HG02610 (cell line): ENCODE results near the gene AMFR.

Experiments used
- ATAC-seq: cut with Tn5 transposase; IDR thresholded peaks from one replicate; pipeline ENCODE4 v1.9.1; 2021; ENCODE audit warnings: mild to moderate bottlenecking, moderate library complexity; ENCODE audit not compliant: unreplicated experiment

Gene AMFR

DNA sequence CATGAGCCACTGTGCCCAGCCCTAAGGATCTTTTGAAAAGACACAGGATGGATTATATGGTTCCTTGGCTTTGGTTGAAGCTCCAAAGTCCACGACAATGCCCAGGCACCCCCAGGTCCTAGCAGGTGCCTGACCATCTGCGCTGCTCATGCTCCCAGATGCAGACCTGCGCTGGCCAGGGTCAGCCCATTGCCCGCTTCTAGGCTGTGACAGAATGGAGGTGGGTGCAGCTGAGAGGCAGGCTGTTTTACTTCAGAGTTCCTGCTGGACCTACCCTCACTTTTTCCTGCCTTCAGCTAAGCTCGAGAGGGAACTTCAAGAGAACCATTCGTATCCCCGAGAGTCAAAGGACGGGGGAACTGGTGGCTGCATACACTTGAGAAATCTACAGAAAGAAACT lies 60.5 kb downstream of the AMFR start:
- ATAC-seq = no peak

GRCh38 chr16:56363781-56364565 lies 61.4 kb downstream of the AMFR start:
- ATAC-seq = no peak

- ATAC-seq = no peak
Observed at GRCh38 chr16:56363181-56363716, 62.1 kb downstream of the AMFR start.

GRCh38 chr16:56362706-56363105 lies 62.6 kb downstream of the AMFR start:
- no peak for ATAC-seq

DNA sequence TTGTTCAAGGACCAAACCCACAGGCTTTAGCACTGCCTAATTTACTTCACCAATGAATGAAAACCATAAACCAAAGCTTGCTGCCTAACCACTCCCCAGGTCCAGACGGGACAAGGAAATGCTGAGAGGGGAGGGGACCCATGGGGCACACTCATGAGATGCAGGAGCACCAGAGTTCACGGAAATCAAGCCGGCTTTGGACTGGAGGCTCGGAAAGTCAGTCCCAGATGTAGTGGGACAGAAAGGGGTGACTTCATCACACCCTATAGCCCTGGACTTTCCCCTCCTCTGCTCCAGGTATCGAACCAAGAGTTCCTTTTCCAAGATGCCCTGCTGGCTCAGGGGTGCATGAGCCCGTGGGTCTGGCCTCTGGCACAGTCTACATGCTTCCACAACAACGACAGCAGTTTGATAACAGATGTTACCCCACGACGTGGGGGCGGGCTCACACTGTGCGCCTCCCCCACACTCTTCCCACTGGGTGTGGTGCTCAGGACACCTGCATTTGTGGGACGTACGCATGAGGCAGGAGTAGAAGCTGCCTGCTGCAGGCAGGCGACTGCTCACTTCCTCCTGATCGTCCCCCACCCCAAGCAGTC lies 63.2 kb downstream of the AMFR start:
- ATAC-seq = no peak

- ATAC-seq = no peak
Observed at GRCh38 chr16:56360117-56361008, 65.0 kb downstream of the AMFR start.

DNA sequence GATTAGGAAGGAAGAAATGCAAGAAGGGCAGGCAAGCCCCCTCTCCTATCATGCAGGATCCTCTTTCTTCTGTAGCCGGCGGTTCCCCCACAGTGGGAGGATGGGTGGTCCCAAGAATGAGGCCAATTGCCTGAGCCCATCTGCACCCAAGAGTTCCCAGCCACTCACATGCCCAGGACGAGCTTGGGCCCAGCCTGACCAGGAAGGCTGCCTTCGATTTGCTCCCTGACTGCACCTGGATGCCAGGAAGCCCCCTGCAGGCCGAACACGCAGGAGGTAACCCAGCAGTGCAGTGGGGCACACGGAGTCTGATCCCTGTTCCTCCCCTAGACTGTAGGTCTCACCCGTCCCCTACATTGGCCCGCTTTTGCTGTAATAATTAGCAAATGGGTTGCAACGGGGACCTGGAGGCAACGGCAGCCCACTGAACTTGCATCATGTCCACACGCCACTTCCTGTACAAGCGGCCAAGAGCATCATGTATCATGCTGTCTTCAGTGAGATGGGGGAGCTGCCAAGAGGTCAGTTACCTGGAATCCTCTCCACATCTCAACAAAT lies 67.5 kb downstream of the AMFR start:
- no peak for ATAC-seq

DNA sequence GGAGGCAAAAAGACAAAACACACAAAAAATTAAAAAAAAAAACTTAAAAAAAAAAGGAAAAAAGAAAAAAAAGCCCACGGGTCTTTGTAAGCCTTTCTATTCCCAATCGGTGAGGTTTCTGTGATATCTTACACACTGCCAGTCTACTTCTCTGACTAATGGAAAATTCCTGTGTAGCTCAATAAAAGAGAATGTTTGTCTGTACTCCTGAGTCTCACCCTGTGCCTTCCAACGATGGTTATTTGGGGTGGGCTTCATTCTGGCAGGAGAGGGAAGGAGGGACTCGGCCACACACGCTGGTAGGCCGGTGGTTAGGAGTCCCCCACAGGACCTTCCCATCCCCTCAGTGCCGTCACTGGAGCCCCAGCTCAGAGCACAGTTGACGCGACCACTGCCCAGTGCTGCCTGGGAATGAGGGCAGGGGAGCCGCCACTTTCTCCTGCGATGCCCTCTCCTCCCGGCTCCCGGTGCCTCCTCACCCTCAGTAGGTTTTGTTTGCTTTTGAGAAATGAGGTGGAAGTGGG lies 68.0 kb downstream of the AMFR start:
- ATAC-seq = no peak

DNA sequence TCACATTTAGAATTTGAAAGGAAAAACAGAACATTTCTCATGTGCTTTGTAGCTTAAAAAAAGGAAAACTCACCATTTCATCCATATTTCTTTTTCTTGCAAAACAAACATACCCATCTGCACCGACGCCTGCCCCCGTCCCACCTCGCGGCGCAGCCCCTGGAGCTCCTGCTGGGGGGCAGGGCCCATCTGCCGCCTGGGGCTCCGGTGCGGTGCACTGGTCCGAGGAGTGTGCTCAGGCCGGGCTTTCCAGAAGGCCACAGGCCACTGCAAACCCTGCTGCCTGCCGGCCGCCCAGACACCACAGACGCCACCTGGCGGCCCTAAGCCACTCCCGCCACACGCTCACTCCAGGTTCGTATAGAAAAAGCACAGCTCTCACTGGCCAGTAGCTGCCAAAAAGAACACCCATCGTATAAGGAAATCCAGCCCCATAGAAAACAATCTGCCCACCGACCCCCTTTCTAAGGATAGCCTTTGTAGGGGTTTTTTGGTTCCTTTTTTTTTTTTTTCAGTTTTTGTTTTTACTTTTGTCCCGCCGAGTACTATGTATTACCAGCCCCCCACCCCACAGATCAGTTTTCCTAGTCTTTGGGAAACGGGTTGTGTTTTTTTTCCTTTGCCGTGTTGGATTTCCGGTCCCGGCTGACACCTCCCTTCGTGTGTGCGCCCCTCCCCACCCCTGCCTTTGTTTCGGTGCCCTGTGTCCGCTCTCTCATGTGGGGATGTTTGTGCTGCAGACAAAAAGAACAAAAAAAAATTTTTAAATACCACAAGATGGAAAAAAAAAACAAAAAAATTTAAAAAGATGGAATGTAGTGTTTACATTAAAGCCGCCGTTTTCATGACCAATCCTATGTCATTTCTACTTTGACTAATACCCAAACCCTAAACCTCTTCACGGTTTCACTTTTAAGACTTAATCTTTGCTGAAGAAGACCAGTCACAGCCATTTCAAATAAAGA lies 68.8 kb downstream of the AMFR start:
- peak; percentile 85 for ATAC-seq

- no peak for ATAC-seq
Observed at GRCh38 chr16:56355786-56356275, 69.5 kb downstream of the AMFR start.

- ATAC-seq = no peak
Observed at GRCh38 chr16:56355221-56355620, 70.1 kb downstream of the AMFR start.

DNA sequence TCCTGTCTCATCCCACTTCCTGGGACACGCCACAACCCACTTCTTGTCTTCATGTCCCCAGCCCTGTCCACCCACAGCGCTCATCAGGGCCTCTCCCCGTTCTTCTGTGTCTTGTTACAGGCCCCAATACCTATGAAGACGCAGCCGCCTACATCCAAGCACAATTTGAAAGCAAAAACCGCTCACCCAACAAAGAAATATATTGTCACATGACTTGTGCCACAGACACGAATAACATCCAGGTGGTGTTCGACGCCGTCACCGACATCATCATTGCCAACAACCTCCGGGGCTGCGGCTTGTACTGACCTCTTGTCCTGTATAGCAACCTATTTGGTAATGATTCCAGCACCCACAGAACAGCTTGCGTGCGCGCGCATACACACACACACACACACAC lies 70.6 kb downstream of the AMFR start:
- no peak for ATAC-seq

GRCh38 chr16:56354016-56354415 lies 71.3 kb downstream of the AMFR start:
- ATAC-seq = no peak

DNA sequence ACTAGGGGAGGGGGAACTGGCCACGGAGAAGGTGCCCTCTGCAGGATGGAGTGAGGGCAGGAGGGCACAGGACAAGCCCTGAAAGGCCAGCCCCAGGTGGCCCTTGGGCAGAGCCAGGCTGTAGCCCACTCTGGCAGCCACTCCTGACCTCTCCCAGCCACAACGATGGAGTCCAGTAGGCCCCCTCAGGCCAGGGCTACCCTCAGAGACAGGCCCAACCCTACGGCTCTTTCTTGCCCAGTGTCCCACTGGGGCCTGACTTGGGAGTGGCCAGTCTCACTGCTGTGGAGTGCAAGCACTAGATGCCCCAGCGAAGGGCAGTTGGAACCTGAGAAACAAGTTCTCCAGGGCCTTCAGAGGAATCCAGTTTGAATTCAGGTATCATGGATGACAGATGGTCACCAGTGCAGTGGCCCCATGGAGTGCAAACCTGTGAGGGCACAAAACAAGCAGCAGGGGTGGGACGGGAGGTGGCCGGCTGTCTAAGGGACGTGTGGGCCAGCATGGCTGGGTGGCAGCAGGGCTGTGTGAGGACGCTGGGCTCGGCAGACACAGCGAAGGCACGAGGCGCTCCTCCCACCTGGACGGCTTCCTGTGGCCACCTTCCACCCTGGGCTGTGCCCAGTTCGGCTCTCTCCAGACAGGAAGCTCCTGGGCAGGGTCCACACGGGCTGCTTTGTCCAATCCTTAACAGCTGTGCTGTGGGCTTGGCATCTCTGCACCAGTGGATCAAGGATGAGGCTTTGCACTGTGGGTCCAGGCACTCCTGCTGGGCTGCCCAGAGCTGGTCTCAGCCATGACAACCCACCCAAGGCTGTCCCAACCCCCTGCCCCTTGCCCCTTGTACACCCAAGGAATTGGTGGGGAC lies 72.1 kb downstream of the AMFR start:
- no peak for ATAC-seq

DNA sequence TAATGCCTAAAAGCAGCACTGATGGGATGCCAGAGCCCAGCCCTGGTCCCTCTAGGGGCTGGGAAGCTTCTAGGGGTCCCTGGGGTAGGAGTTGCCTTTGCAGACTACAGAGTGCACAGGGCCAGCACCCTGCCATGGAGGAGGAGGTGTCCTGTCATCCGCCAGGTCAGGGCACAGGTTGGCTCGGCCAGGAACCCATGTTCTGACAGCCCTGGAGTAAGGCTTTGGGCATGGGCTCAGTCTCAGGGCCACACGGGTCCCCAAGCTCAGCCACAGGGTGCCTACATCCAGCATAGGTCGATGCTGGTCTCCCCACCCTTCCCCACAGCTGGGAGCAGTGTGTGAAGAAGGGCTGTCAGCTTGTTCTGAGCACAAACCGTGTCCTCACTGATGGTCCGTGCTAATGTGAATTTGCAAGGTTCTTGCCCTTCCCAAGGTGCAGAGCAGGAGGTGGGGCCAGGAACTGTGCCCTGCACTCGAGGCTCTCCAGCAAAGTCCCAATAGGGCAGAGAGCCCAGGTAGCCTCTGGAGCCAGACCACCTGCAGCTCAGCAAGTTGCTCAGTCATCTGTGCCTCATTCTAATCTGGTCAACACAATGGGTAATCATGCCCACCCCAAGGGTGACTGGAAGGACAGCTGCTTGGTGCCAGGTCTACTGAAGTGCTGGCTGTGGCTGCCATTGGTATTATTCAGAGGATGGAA lies 72.8 kb downstream of the AMFR start:
- no peak for ATAC-seq

GRCh38 chr16:56351481-56351880 lies 73.9 kb downstream of the AMFR start:
- ATAC-seq = no peak

- ATAC-seq = no peak
Observed at GRCh38 chr16:56350491-56351405, 74.6 kb downstream of the AMFR start.
